ENCODE measurements around the gene TNNT3.

GRCh38 chr11:1896923-1897322 is 22.6 kb upstream of the TNNT3 start:
- TF ChIP-seq POLR2A (IDR thresholded peaks at IDR 0.05), result no peak
- no peak for TF ChIP-seq CTCF (IDR thresholded peaks at IDR 0.05)
